Measurements from ENCODE around the gene MOCS3. TPM values are rescaled to one million over a fixed set of nuclear protein-coding genes. Genes with fewer than 3 reads are reported as not detected.

Gene MOCS3
- 1 to 10 TPM; 2.7 to 3.2 TPM for total RNA-seq
- 1 to 10 TPM; 1.0 to 2.6 TPM for polyA plus RNA-seq
- long read RNA-seq, donor 1, full-length matches to known transcripts: 39 of 39 reads
- long read RNA-seq, donor 1, partial matches to known transcripts: 0 of 39 reads
- long read RNA-seq, donor 1, other reads (novel, unspliced or antisense): 0 of 39 reads
- long read RNA-seq, donor 2, full-length matches to known transcripts: 8 of 8 reads
- long read RNA-seq, donor 2, partial matches to known transcripts: 0 of 8 reads
- long read RNA-seq, donor 2, other reads (novel, unspliced or antisense): 0 of 8 reads

GRCh38 chr20:50958615-50959542, at the start of gene MOCS3:
TSS of gene MOCS3 (plus strand) at chr20:50958818. CDS start at chr20:50958843, 25 bp downstream.
- peak within 1 kb of the TSS; percentile 43 to 87 for H3K27ac ChIP-seq (ENCODE audit: low read depth in 1 of 2, low read length in 2 of 2)
- ATAC-seq (ENCODE audit: low FRiP score) (peak; percentile 92), DNase-seq (peak; percentile 88 to 90)
- WGBS, 2 donors: 1% methylated on average over 62 to 67 of the region's 67 CpGs
- H3K27me3 ChIP-seq (ENCODE audit: control insufficient read depth in 1 of 2, insufficient read depth in 2 of 2, low read length in 1 of 2): no peaks in the 10 kb centered on the region
- intact Hi-C loops (cut with DNase I): loop anchor here in 1 of 2 donors (1.0 kb wide), 1 partner anchor 28 kb away; the partner anchor contains the start of gene ADNP
- peak within 1 kb of the TSS; percentile 86 to 88 for H3K4me3 ChIP-seq (ENCODE audit: low read length in 2 of 2)
- H3K36me3 ChIP-seq (ENCODE audit: control insufficient read depth in 1 of 2, insufficient read depth in 2 of 2, low read length in 1 of 2): no peaks in the 10 kb centered on the region
- H3K9me3 ChIP-seq (ENCODE audit: control insufficient read depth, low read length): no peaks in the 10 kb centered on the region
- H3K4me1 ChIP-seq (ENCODE audit: control insufficient read depth in 1 of 2, insufficient read depth in 2 of 2, low read length in 2 of 2): no peaks in the 10 kb centered on the region

GRCh38 chr20:50909413-50909812, 49.2 kb upstream of the MOCS3 start:
- Histone ChIP-seq H3K9me3 (ENCODE audit: control insufficient read depth, low read length) (no peaks in the 10 kb centered on the region), H3K4me1 (ENCODE audit: control insufficient read depth in 1 of 2, insufficient read depth in 2 of 2, low read length in 2 of 2) (peaks cover 3 to 27% of the 10 kb centered on the region in 2 donors), H3K36me3 (ENCODE audit: control insufficient read depth in 1 of 2, insufficient read depth in 2 of 2, low read length in 1 of 2) (no peaks in the 10 kb centered on the region), H3K4me3 (ENCODE audit: low read length in 2 of 2) (no peak overlapping the region), H3K27me3 (ENCODE audit: control insufficient read depth in 1 of 2, insufficient read depth in 2 of 2, low read length in 1 of 2) (no peaks in the 10 kb centered on the region), H3K27ac (ENCODE audit: low read depth in 1 of 2, low read length in 2 of 2) (no peak overlapping the region)
- intact Hi-C loops (cut with DNase I): no loop called here
- DNase-seq: no peak
- no peak for ATAC-seq (ENCODE audit: low FRiP score)
- 84 to 93% methylated on average over 3 of the region's 3 CpGs for WGBS, 2 donors

- DNase-seq (no peak), ATAC-seq (ENCODE audit: low FRiP score) (no peak)
- intact Hi-C loops (cut with DNase I): no loop called here
- WGBS, 2 donors: 39 to 45% methylated on average over 3 of the region's 3 CpGs
- no peak overlapping the region for H3K4me3 ChIP-seq (ENCODE audit: low read length in 2 of 2)
- H3K9me3 ChIP-seq (ENCODE audit: control insufficient read depth, low read length): no peaks in the 10 kb centered on the region
- H3K27ac ChIP-seq (ENCODE audit: low read depth in 1 of 2, low read length in 2 of 2): no peak overlapping the region
- H3K36me3 ChIP-seq (ENCODE audit: control insufficient read depth in 1 of 2, insufficient read depth in 2 of 2, low read length in 1 of 2): no peaks in the 10 kb centered on the region
- H3K27me3 ChIP-seq (ENCODE audit: control insufficient read depth in 1 of 2, insufficient read depth in 2 of 2, low read length in 1 of 2): no peaks in the 10 kb centered on the region
- H3K4me1 ChIP-seq (ENCODE audit: control insufficient read depth in 1 of 2, insufficient read depth in 2 of 2, low read length in 2 of 2): peaks cover 3 to 25% of the 10 kb centered on the region in 2 donors
These were observed 47.6 kb upstream of the MOCS3 start for GRCh38 chr20:50911030-50911429.

GRCh38 chr20:50911716-50912115, 46.9 kb upstream of the MOCS3 start:
- Histone ChIP-seq H3K9me3 (ENCODE audit: control insufficient read depth, low read length) (no peaks in the 10 kb centered on the region), H3K27me3 (ENCODE audit: control insufficient read depth in 1 of 2, insufficient read depth in 2 of 2, low read length in 1 of 2) (no peaks in the 10 kb centered on the region), H3K4me3 (ENCODE audit: low read length in 2 of 2) (no peak overlapping the region), H3K36me3 (ENCODE audit: control insufficient read depth in 1 of 2, insufficient read depth in 2 of 2, low read length in 1 of 2) (no peaks in the 10 kb centered on the region), H3K27ac (ENCODE audit: low read depth in 1 of 2, low read length in 2 of 2) (no peak overlapping the region), H3K4me1 (ENCODE audit: control insufficient read depth in 1 of 2, insufficient read depth in 2 of 2, low read length in 2 of 2) (peaks cover 3 to 24% of the 10 kb centered on the region in 2 donors)
- no peak for DNase-seq
- intact Hi-C loops (cut with DNase I): no loop called here
- no peak for ATAC-seq (ENCODE audit: low FRiP score)
- 23 to 25% methylated on average over 1 of the region's 1 CpG for WGBS, 2 donors

- H3K9me3 ChIP-seq (ENCODE audit: control insufficient read depth, low read length): no peaks in the 10 kb centered on the region
- DNase-seq: no peak
- ATAC-seq (ENCODE audit: low FRiP score): no peak
- H3K27ac ChIP-seq (ENCODE audit: low read depth in 1 of 2, low read length in 2 of 2): peak overlapping the region in 1 of 2 donors; percentile 14
- intact Hi-C loops (cut with DNase I): no loop called here
- no peaks in the 10 kb centered on the region for H3K36me3 ChIP-seq (ENCODE audit: control insufficient read depth in 1 of 2, insufficient read depth in 2 of 2, low read length in 1 of 2)
- H3K27me3 ChIP-seq (ENCODE audit: control insufficient read depth in 1 of 2, insufficient read depth in 2 of 2, low read length in 1 of 2): no peaks in the 10 kb centered on the region
- peaks cover 3 to 27% of the 10 kb centered on the region in 2 donors for H3K4me1 ChIP-seq (ENCODE audit: control insufficient read depth in 1 of 2, insufficient read depth in 2 of 2, low read length in 2 of 2)
- H3K4me3 ChIP-seq (ENCODE audit: low read length in 2 of 2): no peak overlapping the region
- 35 to 44% methylated on average over 2 of the region's 2 CpGs for WGBS, 2 donors
These were observed 44.8 kb upstream of the MOCS3 start for GRCh38 chr20:50913690-50914375.

GRCh38 chr20:50915424-50915823, 43.2 kb upstream of the MOCS3 start:
- ATAC-seq (ENCODE audit: low FRiP score): no peak
- Histone ChIP-seq H3K4me1 (ENCODE audit: control insufficient read depth in 1 of 2, insufficient read depth in 2 of 2, low read length in 2 of 2) (peaks cover 3 to 25% of the 10 kb centered on the region in 2 donors), H3K27me3 (ENCODE audit: control insufficient read depth in 1 of 2, insufficient read depth in 2 of 2, low read length in 1 of 2) (no peaks in the 10 kb centered on the region), H3K27ac (ENCODE audit: low read depth in 1 of 2, low read length in 2 of 2) (no peak overlapping the region), H3K9me3 (ENCODE audit: control insufficient read depth, low read length) (no peaks in the 10 kb centered on the region), H3K4me3 (ENCODE audit: low read length in 2 of 2) (no peak overlapping the region), H3K36me3 (ENCODE audit: control insufficient read depth in 1 of 2, insufficient read depth in 2 of 2, low read length in 1 of 2) (no peaks in the 10 kb centered on the region)
- WGBS, 2 donors: 19 to 27% methylated on average over 3 of the region's 3 CpGs
- DNase-seq: no peak
- intact Hi-C loops (cut with DNase I): no loop called here

- no peak overlapping the region for H3K27ac ChIP-seq (ENCODE audit: low read depth in 1 of 2, low read length in 2 of 2)
- H3K4me1 ChIP-seq (ENCODE audit: control insufficient read depth in 1 of 2, insufficient read depth in 2 of 2, low read length in 2 of 2): peaks cover 3 to 20% of the 10 kb centered on the region in 2 donors
- no peaks in the 10 kb centered on the region for H3K27me3 ChIP-seq (ENCODE audit: control insufficient read depth in 1 of 2, insufficient read depth in 2 of 2, low read length in 1 of 2)
- DNase-seq: no peak
- WGBS, 2 donors: 29 to 33% methylated on average over 5 of the region's 5 CpGs
- peak; percentile 23 for ATAC-seq (ENCODE audit: low FRiP score)
- intact Hi-C loops (cut with DNase I): no loop called here
- H3K9me3 ChIP-seq (ENCODE audit: control insufficient read depth, low read length): no peaks in the 10 kb centered on the region
- H3K36me3 ChIP-seq (ENCODE audit: control insufficient read depth in 1 of 2, insufficient read depth in 2 of 2, low read length in 1 of 2): no peaks in the 10 kb centered on the region
- no peak overlapping the region for H3K4me3 ChIP-seq (ENCODE audit: low read length in 2 of 2)
These were observed 42.4 kb upstream of the MOCS3 start for GRCh38 chr20:50916257-50916656.

GRCh38 chr20:50916934-50917333, 41.7 kb upstream of the MOCS3 start:
- H3K27me3 ChIP-seq (ENCODE audit: control insufficient read depth in 1 of 2, insufficient read depth in 2 of 2, low read length in 1 of 2): no peaks in the 10 kb centered on the region
- ATAC-seq (ENCODE audit: low FRiP score): no peak
- H3K27ac ChIP-seq (ENCODE audit: low read depth in 1 of 2, low read length in 2 of 2): peak overlapping the region in 1 of 2 donors; percentile 51
- 39 to 40% methylated on average over 3 of the region's 3 CpGs for WGBS, 2 donors
- H3K4me1 ChIP-seq (ENCODE audit: control insufficient read depth in 1 of 2, insufficient read depth in 2 of 2, low read length in 2 of 2): peaks cover under 1 to 16% of the 10 kb centered on the region in 2 donors
- no peak overlapping the region for H3K4me3 ChIP-seq (ENCODE audit: low read length in 2 of 2)
- intact Hi-C loops (cut with DNase I): no loop called here
- no peaks in the 10 kb centered on the region for H3K36me3 ChIP-seq (ENCODE audit: control insufficient read depth in 1 of 2, insufficient read depth in 2 of 2, low read length in 1 of 2)
- H3K9me3 ChIP-seq (ENCODE audit: control insufficient read depth, low read length): no peaks in the 10 kb centered on the region
- DNase-seq: no peak

All from aorta (tissue), 5 donors.